Measurements from ENCODE around the gene ADO.
"Not testable (repeated sequence)": the region's sequence is repeated elsewhere in the genome, so short reads cannot be mapped to it uniquely, and the experiment has no call there.

The ADO gene

DNA sequence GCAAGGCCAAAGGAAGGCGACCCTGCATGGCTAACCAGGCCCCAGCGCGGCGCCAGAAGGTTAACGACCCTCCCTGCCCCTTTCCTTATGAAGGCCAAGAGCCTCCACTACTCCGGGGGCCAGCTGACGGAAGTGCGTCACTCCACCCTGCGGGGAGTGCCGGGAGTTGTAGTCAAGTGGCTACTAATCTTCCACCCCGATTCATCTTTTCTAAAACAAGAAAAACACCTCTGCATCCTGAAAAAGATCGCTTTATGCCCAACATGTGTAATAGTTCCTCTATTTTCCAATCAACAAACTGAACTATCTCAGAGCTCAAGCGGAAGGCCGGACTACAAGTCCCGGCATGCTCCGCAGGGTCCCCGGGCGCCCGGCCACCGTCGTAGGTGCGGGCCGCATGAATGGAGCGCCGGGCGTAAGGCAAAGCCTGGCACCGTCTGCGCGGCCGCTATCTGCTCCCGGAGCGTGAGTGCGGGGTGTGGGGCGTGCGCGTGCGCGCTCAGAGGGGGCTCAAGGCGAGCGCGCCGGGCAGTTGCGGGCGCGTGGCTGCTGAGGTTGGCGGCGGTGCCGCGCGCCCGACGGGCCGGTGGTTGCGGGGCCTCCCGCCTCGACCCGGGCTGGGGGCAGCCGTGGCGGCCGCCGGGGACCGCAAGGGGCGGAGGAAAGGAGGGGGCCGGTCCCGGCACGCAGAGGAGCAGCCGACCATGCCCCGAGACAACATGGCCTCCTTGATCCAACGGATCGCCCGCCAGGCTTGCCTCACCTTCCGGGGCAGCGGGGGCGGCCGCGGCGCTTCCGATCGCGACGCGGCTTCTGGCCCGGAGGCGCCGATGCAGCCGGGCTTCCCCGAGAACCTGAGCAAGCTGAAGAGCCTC lies at the start of gene ADO:
Gene ADO, plus strand, starts transcription at position 365 of the 875 bp plus-strand sequence. Its CDS starts 340 bp downstream, at position 705.
- peak; percentile 87 to 95 for DNase-seq

DNA sequence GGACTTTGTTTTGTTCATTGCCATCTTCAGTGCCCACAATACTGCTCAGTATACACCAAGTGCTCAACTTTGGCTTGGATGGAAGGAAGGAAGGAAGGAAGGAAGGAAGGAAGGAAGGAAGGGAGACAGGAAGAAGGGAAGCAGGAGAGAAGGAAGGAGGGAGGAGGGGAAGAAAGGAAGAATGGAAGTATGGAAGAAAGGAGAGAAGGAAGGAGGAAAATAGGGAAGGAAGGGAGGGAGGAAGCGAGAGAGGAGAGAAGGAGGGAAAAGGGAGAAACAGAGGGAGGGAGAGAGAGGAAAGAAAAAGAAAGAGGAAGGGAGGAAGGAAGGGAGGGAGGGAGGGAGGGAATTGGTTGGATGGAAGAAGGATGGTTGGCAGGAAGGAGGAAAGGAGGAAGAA lies 49.6 kb upstream of the ADO start:
- no peak for DNase-seq

DNA sequence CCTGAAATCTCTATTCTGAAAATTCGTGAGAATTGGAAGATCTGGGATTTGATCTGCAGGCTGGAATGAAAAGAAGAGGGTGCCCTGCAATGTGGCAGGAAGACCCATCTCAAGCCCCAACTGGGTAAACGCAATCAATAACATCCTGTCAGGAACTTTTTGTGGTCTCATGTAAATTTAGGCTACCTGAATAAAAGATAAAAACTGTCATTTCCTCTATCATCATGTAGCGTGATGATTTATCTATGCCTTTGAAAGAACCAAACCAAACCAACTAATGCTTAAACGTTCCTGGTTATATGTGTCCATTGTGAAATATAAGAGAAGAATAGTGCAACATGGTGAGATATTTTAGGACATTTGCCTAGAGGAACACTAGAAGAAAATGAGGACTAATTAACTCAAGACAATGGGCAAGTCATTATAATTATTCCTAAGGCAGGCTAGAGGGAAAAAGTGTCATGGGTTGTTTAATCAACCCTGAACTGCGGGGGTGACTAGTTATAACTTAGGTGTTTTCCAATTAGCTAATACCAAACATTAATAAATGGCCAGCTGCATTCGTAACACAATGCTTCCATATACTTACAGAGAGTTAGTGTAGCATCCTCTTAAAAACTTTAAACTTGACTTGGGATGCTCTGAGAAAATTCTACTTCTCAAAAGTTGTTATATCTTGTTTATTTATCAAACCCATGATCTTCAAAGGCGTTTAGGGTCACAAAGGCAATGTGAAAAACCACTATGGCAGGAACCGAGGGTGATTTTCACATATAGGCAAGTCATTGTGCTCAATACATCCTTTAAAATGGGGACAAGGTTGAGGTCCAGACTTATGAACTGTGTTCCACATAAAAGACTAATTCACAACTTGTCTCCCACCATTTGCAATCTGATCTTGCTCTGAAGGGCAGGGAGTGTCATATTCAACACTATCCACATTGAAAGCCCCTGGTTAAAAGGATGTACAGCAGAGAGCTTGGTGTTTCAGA lies 48.6 kb upstream of the ADO start:
- no peak for DNase-seq

DNA sequence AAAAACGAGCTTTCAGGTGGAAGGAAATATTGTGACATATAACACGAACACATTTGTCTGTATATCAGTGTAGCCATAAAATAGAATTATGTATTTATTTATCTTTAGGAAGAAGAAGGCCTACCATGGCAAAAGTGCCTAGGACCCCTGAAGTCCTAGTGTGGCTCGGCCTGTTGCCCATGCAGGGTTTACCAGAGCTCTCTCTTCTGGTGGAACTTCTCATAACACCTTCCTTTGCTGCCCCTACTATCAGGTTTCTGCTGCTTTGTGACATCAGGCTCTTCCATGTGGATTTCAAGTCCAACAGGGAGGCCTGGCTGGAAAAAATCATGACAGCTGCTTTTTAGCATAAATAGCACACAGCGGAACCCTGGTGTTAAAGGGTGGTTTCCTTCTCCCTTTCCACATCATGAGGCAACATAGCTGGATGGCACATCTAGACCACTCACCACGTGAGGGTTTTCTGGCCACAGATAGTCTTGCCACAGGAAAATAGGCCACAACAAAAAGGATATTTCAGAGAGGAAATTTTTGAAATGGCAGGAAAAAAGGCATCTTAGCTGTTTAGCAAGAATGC lies 44.8 kb upstream of the ADO start:
- no peak for DNase-seq

DNA sequence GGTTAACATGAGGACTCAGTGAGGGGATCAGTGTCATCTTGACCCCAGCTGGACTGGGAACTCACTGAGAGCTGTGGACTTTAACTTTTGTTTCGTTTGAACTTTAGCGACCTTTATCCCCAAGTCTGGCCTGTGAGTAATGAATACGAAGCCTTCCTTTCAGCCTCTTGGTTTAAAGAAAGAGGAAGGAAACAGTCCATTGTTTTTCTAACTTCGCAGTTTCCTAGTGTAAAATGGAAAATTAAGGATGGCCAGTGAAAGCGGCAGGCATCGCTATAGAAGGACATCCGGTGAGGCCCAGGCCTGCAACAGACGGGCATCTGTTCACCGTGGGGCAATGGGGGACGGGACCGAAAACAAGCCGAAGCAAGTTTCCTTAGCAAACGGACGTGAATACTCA lies 44.1 kb upstream of the ADO start:
- DNase-seq = no peak

DNA sequence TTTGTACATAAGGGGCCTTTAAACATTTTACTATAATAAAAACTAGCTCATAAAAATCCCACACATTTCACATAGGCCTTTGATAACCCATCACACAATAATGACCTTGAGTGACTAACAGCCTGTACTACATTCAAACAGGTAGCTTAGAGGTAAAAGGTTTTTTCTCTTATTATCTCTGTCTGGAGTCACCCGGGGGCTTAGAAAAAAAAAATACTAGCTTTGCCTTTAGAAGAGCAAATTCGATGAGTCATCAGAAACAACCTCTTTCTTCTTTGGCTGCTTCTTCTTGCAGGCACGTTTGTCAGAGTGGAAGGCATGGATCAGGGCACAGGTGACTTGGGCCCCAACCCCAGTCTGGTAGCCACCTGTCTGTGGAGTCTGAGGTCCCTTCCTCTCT lies 43.4 kb upstream of the ADO start:
- no peak for DNase-seq

DNA sequence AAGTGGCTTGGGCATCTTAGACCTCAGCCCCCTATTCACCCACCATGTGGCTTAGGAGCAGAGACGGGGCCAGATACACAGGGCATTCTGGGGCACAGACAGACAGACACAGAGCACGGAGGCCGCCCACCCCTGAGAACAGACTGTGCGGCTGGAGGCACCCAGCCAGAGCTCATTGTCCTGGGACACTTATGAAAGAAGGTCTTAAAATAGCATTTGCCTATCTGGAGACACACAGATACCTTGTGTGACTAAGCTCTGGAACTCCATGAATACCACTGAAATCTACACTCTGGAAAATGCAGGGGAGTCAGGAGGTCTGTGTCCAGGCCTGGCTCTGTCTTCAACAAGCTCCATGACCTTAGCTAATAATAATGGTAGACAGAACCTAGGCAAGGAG lies 41.4 kb upstream of the ADO start:
- no peak for DNase-seq

DNA sequence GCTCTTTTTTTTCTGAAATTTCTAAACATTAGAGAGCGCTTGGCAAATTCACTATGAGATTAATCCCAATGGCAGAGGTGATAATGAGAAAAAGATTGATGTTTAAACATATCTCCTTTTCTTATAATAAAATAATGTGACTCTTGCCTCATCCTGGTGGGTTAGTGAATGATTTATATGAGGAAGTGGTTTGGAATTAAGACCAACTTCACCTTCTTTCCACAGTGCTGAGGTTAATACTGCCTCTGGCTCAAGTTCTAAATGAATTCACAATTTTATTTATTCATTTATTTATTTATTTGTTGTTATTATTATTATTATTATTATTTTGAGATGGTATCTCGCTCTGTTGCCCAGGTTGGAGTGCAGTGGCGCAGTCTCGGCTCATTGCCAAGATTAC lies 40.5 kb upstream of the ADO start:
- DNase-seq = no peak

DNA sequence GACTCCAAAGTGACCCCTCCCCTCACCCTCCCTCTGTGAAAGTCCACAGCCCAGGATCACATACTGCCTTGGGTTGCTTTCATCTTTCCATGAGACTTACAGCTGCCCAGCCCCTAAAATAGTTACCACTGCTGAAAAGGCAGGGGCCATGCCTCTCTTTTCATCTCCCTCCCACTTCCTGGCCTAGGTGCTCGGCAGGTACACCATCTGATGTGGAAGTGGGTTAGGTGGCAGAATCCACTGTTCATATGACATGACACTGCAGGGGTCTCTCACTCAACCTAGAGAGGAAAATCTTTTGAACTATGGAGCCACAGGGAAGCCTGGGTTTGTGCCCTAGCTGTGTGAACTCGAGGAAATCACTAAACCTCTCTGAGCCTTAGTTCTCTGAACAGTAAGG lies 38.8 kb upstream of the ADO start:
- no peak for DNase-seq

DNA sequence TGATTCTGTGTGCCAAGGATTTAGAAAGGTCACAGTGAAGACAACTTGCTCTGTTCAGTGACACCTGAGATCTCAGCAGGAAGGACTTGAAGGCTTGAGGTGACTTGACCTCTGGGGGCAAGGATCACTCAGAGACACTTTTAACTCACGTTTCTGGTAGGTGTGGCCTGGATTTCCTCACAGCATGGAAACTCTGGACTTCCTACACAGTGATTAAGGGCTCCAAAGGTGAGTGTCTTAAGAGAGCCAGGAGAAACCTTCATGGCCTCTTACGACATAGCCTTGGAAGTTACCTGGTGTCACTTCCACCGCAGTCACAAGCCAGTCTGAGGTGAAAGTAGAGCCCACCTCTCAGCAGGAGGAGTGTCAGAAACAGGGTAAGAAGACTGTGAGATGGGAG lies 38.1 kb upstream of the ADO start:
- DNase-seq = no peak

DNA sequence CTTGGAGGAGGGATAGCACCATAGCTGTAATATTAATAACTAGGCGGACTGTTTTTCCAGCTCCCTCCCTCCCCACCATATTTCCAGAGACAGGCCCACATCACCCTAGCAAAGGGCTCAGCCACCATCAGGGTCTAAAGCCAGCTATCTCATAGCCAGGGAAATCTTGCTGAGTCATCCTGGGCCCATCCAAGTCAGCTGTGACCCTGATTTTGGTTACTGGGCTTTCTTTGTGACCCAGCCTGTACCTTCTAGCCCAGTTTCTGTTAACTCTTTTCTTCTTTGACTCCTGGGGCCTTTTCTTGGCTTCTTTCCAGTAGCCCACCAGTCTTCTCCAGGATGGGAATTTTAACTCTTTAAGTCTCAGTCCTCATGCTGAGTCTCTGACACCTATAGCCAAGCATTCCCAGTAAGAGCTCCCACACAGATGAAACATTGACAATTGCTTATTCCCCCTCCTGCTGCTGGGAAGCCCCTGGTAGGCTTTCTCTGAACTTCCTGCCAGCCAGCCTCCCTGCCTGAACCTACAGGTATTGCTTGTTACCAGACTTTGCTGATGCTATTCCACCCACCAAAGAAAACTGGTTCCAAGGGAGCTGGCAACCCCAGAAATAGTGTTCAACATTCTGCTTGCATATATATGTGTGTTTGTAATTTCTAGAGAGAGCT lies 34.8 kb upstream of the ADO start:
- no peak for DNase-seq

DNA sequence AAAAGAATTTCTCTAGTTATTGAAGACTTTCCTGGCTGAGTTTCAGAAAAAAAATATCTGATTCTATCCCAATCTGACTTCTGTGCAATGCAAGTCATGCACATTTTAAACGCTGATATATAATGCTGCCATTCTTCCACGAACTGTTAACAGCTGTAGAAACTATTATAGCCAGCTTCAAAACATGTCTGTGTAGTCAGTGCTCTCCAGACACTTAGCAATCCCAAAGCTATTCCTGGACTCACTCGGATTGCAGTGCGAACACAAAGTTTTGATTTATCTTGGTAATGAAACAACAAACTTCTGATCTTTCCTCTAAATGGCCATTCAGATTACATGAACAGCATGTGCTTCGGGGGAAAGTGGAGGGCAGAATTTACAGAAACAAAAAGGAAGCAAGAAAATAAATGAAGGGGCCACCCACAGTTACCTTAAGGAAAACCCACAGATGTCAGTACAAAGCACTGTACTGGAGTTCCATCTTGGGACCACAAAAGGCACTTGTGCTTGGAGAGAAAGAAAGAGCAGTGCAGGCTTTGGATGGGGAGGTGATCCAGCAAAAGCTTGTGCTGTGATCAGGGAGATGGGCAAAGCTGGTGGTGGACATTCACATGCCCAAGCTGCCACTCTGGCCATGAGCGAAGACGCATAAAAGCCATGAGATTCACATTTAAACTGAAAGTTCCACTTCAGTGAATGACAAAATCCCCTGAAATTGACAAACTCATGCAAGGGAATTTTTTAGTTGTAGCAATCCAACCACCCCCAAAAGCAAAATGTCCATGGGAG lies 32.1 kb upstream of the ADO start:
- DNase-seq = no peak

DNA sequence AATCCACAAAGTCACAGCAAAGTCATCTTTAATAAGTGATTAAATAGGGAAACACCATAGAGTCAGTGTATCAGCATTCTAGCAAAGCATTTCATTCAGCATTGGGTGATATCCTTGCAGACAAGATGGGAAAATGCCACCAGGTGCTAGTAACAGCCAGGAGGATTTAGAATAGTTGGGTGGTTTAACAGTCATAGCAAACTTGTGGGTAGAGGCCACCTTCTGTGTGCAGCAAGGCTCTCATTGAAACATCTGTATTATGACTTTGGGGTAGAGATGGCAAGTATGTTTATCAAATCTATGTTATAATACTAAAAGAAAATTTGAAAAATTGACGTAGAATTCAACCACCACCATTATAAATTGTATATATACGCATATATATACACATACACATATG lies 26.4 kb upstream of the ADO start:
- DNase-seq = no peak

DNA sequence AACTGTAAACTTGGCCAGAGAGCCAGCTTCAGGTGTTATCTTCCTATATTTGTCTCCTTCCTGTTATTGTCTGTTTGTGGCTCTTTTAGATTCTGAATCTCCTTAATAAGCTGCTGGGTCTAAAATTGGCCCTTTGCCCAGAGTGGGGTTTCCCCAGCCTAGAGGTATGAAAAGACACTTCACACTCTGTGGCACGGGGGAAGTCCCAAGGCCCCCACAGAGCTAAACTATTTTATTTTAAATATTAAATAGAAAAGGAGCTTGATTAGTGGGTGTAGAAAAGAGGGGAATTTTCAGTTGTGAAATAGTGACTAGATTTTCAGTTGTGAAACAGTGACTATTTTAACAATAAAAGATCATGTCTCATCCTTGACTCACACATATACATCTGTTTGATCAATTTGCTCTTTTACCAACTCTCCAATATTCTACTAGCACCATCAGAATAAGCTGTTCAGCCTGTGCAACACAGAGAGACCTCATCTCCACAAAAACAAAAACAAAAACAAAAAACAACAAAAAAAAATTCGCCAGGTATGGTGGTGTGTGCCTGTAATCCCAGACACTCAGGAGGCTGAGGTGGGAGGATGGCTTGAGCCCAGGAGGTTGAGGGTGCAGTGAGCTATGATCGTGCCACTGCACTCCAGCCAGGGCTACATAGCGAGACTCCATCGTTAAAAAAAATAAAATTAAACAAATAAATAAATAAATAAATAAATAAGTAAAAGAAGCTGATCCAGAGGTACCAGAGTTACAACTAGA lies 24.9 kb upstream of the ADO start:
- no peak for DNase-seq

DNA sequence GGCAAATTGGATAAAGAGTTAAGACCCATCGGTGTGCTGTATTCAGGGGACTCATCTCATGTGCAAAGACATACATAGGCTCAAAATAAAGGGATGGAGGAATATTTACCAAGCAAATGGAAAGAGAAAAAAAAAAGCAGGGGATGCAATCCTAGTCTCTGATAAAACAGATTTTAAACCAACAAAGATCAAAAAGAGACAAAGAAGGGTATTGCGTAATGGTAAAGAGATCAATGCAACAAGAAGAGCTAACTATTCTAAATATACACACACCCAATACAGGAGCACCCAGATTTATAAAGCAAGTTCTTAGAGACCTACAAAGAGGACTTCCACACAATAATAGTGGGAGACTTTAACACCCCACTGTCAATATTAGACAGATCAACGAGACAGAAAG lies 20.0 kb upstream of the ADO start:
- not testable (repeated sequence) for DNase-seq

DNA sequence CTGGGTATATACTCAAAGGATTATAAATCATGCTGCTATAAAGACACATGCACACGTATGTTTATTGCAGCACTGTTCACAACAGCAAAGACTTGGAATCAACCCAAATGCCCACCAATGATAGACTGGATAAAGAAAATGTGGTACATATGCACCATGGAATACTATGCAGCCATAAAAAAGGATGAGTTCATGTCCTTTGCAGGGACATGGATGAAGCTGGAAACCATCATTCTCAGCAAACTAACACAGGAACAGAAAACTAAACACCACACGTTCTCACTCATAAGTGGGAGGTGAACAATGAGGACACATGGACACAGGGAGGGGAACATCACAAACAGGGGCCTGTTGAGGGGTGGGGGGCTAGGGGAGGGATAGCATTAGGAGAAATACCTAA lies 16.2 kb upstream of the ADO start:
- DNase-seq = not testable (repeated sequence)

DNA sequence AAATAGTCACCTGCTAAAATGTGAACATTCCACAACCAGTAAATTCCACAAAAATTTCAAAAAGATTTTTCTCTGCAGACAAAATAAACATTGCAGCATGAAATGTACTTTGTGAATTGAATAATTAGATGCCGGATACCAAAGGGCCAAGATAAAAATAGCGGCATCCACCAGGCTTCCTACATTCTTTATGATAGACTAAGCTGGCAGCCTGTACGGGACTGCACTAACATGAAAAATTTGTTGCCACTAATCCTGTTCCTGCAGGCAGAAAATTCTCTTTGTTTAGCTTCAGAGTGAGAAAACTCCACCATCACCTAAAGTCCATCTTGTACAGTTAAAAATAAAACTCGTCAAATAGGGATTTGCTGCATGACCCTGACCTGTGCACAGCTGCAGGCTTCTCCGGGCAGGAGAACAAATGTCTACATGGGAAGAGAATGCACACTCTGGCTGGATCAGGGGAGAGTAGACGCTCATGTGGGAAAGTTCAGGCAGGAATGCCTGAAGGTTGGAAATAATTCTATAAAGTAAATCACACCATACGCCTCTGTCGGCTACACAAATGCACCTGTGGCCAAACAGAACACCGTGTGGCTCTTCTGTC lies 15.6 kb upstream of the ADO start:
- no peak for DNase-seq

DNA sequence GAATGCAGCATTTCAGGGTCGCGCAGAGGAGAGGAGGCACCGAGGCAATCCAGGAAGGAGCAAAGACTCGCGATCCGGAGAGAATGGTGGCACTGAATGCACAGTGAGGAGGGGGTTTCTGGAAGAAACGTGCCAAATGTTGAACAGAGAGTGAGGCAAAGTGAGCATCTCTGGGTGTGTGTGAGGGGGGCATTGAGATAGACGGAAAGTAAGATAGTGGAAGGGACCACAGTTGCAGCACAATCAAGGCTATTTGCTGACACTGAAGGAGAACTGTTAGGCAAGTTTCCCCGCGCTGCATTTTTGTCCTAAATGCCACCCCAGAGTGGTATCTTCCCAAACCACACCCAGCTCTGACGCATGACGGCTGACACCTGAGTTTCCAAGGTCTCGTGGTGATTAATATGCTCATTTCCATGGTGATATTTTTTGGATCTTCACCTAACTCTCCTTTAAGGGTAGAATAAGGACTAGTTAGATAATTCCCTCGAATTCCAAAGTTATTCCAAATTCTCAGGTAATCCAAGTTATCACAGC lies 14.4 kb upstream of the ADO start:
- no peak for DNase-seq

DNA sequence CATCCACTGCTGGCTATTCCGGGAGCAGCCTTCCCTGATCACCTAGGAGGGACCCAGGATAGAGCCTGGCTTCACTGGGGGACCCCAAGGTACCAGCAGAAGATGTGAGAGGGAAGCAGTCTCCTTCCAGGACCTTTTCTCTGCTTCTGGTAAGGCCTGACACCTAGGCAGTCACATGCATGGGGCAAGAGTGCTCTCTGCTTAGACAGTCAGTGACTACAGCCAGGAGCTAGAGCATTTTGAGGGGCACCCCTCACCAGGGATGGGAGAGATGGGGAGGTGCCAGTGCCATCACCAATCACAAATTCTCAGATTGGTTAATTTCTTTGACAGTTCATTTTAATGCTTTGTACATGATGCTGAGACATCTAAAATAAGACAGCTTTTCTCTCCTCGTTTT lies 13.9 kb upstream of the ADO start:
- DNase-seq = no peak

DNA sequence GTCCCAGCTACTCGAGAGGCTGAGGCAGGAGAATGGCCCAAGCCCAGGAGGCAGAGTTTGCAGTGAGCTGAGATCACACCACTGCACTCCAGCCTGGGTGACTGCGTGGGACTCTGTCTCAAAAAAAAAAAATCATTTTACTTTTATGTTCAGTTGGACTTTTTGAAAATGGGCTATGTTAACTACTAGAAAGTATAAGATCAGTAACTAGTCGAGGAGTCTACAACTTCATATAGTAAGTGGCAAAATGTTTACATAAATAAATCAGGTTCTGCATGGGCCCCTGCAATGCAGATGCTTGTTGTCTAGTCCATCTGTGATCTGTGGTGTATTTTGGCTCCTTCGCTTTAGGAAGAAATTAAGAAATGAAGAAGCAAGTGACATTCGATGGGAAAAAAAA lies 12.3 kb upstream of the ADO start:
- DNase-seq = no peak

All from hippocampal formation (tissue), 2 donors.